HepG2 (cell line): ENCODE data around the gene ENO1. TPM values are rescaled to one million over a fixed set of nuclear protein-coding genes. Genes with fewer than 3 reads are reported as not detected.
A peak's percentile ranks its signal among the peaks of the same experiment; 100 is the strongest.

ENCODE experiments used
- ATF1 ChIP-seq: IDR thresholded peaks from 2 replicates; pipeline ENCODE4 v1.6.1; 2016; ENCODE audit warnings: mild to moderate bottlenecking, control low read depth
- ATRX ChIP-seq: sonication (generic); formaldehyde crosslinking; IDR thresholded peaks from 2 replicates; pipeline ENCODE4 v1.4.0; 2020; ENCODE audit warnings: missing genetic modification reagents, borderline replicate concordance
- CREB1 ChIP-seq, 2 experiments: fragments of 450-650 bp in 1 of 2; IDR thresholded peaks; 2 replicates each; pipeline ENCODE4 v1.6.1; 2016 to 2017; ENCODE audit warnings: control low read depth in 1 of 2, mild to moderate bottlenecking in 1 of 2, missing compliant biosample characterization in 1 of 2, missing genetic modification characterization in 1 of 2
- DMAP1 ChIP-seq: IDR thresholded peaks from 2 replicates; pipeline ENCODE4 v1.6.1; 2016
- ERF ChIP-seq: IDR thresholded peaks from 2 replicates; pipeline ENCODE4 v1.6.1; 2018; ENCODE audit warnings: missing biosample characterization, missing genetic modification reagents
- FOSL1 ChIP-seq: sonication (generic); formaldehyde crosslinking; IDR thresholded peaks from 2 replicates; pipeline ENCODE4 v1.9.0; 2021; ENCODE audit warnings: missing genetic modification reagents, borderline replicate concordance
- FOXM1 ChIP-seq: sonication (generic); formaldehyde crosslinking; IDR thresholded peaks from 2 replicates; pipeline ENCODE4 v1.5.0; 2020; ENCODE audit warnings: missing genetic modification reagents
- FOXO1 ChIP-seq: sonication (generic); formaldehyde crosslinking; IDR thresholded peaks from 2 replicates; pipeline ENCODE4 v1.4.0; 2020; ENCODE audit warnings: missing genetic modification reagents
- HNF4A ChIP-seq: sonication (generic); formaldehyde crosslinking; IDR thresholded peaks from 2 replicates; pipeline ENCODE4 v1.4.0; 2020; ENCODE audit warnings: missing genetic modification reagents
- IKZF1 ChIP-seq: fragments of 450-650 bp; IDR thresholded peaks from 2 replicates; pipeline ENCODE4 v1.7.1; 2016
- KDM4B ChIP-seq: sonication (generic); formaldehyde crosslinking; IDR thresholded peaks from 2 replicates; pipeline ENCODE4 v1.4.0; 2020; ENCODE audit warnings: missing genetic modification reagents
- KLF13 ChIP-seq: sonication (generic); formaldehyde crosslinking; IDR thresholded peaks from 2 replicates; pipeline ENCODE4 v1.4.0; 2020; ENCODE audit warnings: mild to moderate bottlenecking, missing genetic modification reagents
- KMT2B ChIP-seq: IDR thresholded peaks from 2 replicates; pipeline ENCODE4 v1.6.1; 2016; ENCODE audit warnings: missing genetic modification reagents, missing compliant biosample characterization
- MAFG ChIP-seq: sonication (generic); formaldehyde crosslinking; IDR thresholded peaks from 2 replicates; pipeline ENCODE4 v1.5.1; 2020; ENCODE audit warnings: mild to moderate bottlenecking, missing genetic modification reagents
- MEIS2 ChIP-seq: sonication (generic); formaldehyde crosslinking; IDR thresholded peaks from 2 replicates; pipeline ENCODE4 v1.9.0; 2021; ENCODE audit warnings: mild to moderate bottlenecking, missing genetic modification reagents
- MIER2 ChIP-seq: IDR thresholded peaks from 2 replicates; pipeline ENCODE4 v1.6.1; 2016; ENCODE audit warnings: missing biosample characterization, missing genetic modification reagents
- MYNN ChIP-seq: sonication (generic); formaldehyde crosslinking; IDR thresholded peaks from 2 replicates; pipeline ENCODE4 v1.4.0; 2020; ENCODE audit warnings: mild to moderate bottlenecking, low read depth, missing genetic modification reagents
- NFE2L2 ChIP-seq: fragments of 150-350 bp; IDR thresholded peaks from 2 replicates; pipeline ENCODE4 v1.6.1; 2014; ENCODE audit warnings: low read length
- NFRKB ChIP-seq: fragments of 450-650 bp; IDR thresholded peaks from 2 replicates; pipeline ENCODE4 v1.6.1; 2017
- NR3C1 ChIP-seq: sonication (generic); formaldehyde crosslinking; IDR thresholded peaks from 2 replicates; pipeline ENCODE4 v1.4.0; 2020; ENCODE audit warnings: missing genetic modification reagents
- POLR2AphosphoS5 ChIP-seq: IDR thresholded peaks from 2 replicates; pipeline ENCODE4 v1.6.1; 2012; ENCODE audit warnings: low read depth, low read length
- RARA ChIP-seq: IDR thresholded peaks from 2 replicates; pipeline ENCODE4 v1.6.1; 2016; ENCODE audit warnings: missing genetic modification reagents, missing compliant biosample characterization
- RFXAP ChIP-seq: sonication (generic); formaldehyde crosslinking; IDR thresholded peaks from 2 replicates; pipeline ENCODE4 v1.4.0; 2020; ENCODE audit warnings: missing genetic modification reagents, borderline replicate concordance
- SAFB2 ChIP-seq: sonication (generic); formaldehyde crosslinking; IDR thresholded peaks from 2 replicates; pipeline ENCODE4 v1.5.1; 2020; ENCODE audit warnings: missing genetic modification reagents, low read depth, mild to moderate bottlenecking, borderline replicate concordance
- SOX13 ChIP-seq, 3 experiments: fragments of 450-650 bp in 1 of 3; sonication (generic) in 1 of 3; formaldehyde crosslinking in 1 of 3; IDR thresholded peaks in 2 of 3; conservative IDR thresholded peaks in 1 of 3; 2 replicates each; pipeline versions ENCODE4 v1.5.0 to v1.6.1; 2016 to 2020; ENCODE audit warnings: antibody characterized with exemption in 1 of 3, mild to moderate bottlenecking in 1 of 3, missing compliant biosample characterization in 1 of 3, missing genetic modification reagents in 1 of 3, moderate library complexity in 1 of 3
- SRSF9 ChIP-seq: fragments of 200-400 bp; formaldehyde crosslinking; IDR thresholded peaks from 2 replicates; pipeline ENCODE4 v1.6.1; 2018; ENCODE audit warnings: borderline replicate concordance, mild to moderate bottlenecking, low read depth, low read length; ENCODE audit not compliant: insufficient read depth, poor library complexity, severe bottlenecking
- TCF7 ChIP-seq: sonication (generic); IDR thresholded peaks from 2 replicates; pipeline ENCODE4 v1.6.1; 2016; ENCODE audit warnings: antibody characterized with exemption, low read depth
- TSC22D2 ChIP-seq: sonication (generic); formaldehyde crosslinking; IDR thresholded peaks from 2 replicates; pipeline ENCODE4 v1.5.1; 2020; ENCODE audit warnings: missing genetic modification reagents, mild to moderate bottlenecking, borderline replicate concordance
- ZNF263 ChIP-seq: sonication (generic); formaldehyde crosslinking; IDR thresholded peaks from 2 replicates; pipeline ENCODE4 v1.4.0; 2020; ENCODE audit warnings: missing genetic modification reagents
- ZNF276 ChIP-seq: sonication (generic); formaldehyde crosslinking; IDR thresholded peaks from 2 replicates; pipeline ENCODE4 v1.4.0; 2020; ENCODE audit warnings: mild to moderate bottlenecking, low read depth, missing genetic modification reagents
- ZNF451 ChIP-seq: sonication (generic); formaldehyde crosslinking; IDR thresholded peaks from 2 replicates; pipeline ENCODE4 v1.5.0; 2020; ENCODE audit warnings: mild to moderate bottlenecking, missing genetic modification reagents
- ZNF644 ChIP-seq: IDR thresholded peaks from 2 replicates; pipeline ENCODE4 v1.6.1; 2016; ENCODE audit warnings: low read depth
- ZNF660 ChIP-seq: sonication (generic); formaldehyde crosslinking; IDR thresholded peaks from 2 replicates; pipeline ENCODE4 v1.5.1; 2020; ENCODE audit warnings: mild to moderate bottlenecking, low read depth, missing genetic modification reagents, borderline replicate concordance
- ZNF674 ChIP-seq: sonication (generic); formaldehyde crosslinking; IDR thresholded peaks from 2 replicates; pipeline ENCODE4 v1.5.0; 2020; ENCODE audit warnings: low read depth, mild to moderate bottlenecking, missing genetic modification reagents
- ZNF777 ChIP-seq: sonication (generic); formaldehyde crosslinking; IDR thresholded peaks from 2 replicates; pipeline ENCODE4 v1.4.0; 2020; ENCODE audit warnings: missing genetic modification reagents
- polyA plus RNA-seq, 8 experiments: library from polyadenylated mRNA; depleted of rRNA in 3 of 8; stranded (reverse) in 7 of 8; unstranded in 1 of 8; fragments of >200 nt; fragmentation: Illumina TruSeq in 4 of 8; extraction: Trizol in 4 of 8; gene quantifications; 2 replicates each; pipeline versions ENCODE4 v1.2.1 to v1.2.3, GENCODE V29; 2011 to 2016; ENCODE audit warnings: low read depth in 4 of 8, missing spikeins in 1 of 8, mixed read lengths in 1 of 8; ENCODE audit not compliant: insufficient read depth in 1 of 8
- total RNA-seq, 5 experiments: library from RNA; depleted of rRNA; stranded (reverse); fragments of >200 nt; fragmentation: Illumina TruSeq; extraction: Trizol; gene quantifications; 2 replicates each; pipeline ENCODE4 v1.2.3, GENCODE V29; 2016; ENCODE audit warnings: low read depth in 1 of 5

Gene ENO1
- total and polyA plus RNA-seq, 2 of the 13 experiments (the other 11 are each of a cell fraction or from before 2014, with no cell fraction given), result 1,559 to 3,103 TPM

DNA sequence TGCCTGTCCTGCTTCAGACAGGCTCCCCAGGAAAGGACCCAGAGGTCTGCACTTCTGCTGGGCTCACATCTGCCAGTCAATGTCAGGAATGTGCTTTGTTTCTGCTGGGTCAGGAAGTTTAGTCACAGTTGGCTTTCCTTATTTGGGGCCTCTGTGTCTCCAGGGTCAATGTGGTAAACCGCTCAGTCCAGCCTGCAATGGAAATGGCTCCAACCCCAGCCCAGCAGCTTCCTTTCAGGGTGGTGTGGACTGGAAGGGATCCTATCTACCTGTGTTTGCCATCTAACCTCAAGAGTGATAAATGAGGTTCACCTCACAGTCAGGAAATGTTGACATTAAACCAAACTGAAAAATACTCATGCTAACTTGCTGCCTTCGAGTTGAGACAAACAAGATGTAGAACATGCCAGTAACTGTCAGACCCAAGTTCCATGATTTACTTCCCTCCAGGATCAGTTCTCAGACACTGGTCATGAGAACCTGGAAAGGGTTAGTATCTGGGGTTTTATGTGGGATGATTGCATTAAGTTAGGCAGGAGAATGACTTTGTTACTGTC, 20.3 kb downstream of the ENO1 start (continued):
- TF ChIP-seq RFXAP (no peak), CREB1 (IDR thresholded peaks at IDR 0.05) (no peak), CREB1 (CRISPR knock-in tag; IDR thresholded peaks at IDR 0.05) (peak; percentile 34; the same call in 1 of the 2 replicates), RARA (CRISPR knock-in tag) (peak; percentile 45; the same call in 1 of the 2 replicates), ZNF674 (CRISPR knock-in tag) (no peak), KMT2B (CRISPR knock-in tag) (no peak), NR3C1 (no peak), ERF (CRISPR knock-in tag) (0 out of 2 replicates have a peak, but pooled peaks have one; percentile 61), ZNF660 (CRISPR knock-in tag) (no peak), MIER2 (CRISPR knock-in tag) (peak; percentile 47; the same call in 1 of the 2 replicates), FOXO1 (peak; percentile 67), IKZF1 (no peak), DMAP1 (no peak), ZNF276 (no peak), NFE2L2 (peak; percentile 5; the same call in 1 of the 2 replicates), FOSL1 (CRISPR knock-in tag) (no peak), FOXM1 (CRISPR knock-in tag) (no peak), KDM4B (CRISPR knock-in tag) (no peak), POLR2AphosphoS5 (peak; percentile 57), ZNF644 (CRISPR knock-in tag) (peak; percentile 78; the same call in 1 of the 2 replicates), MEIS2 (peak; percentile 37; the same call in 1 of the 2 replicates), ZNF263 (CRISPR knock-in tag) (no peak), SOX13 (IDR thresholded peaks at IDR 0.05) (no peak), SOX13 (CRISPR knock-in tag; conservative IDR thresholded peaks at IDR 0.05 in 1 of 2, IDR thresholded peaks at IDR 0.05 in 1 of 2) (peak in 1 of 2 experiments; percentile 76; a peak in 2 of 4 replicates), SAFB2 (no peak), ZNF777 (no peak), MAFG (CRISPR knock-in tag) (no peak), TSC22D2 (CRISPR knock-in tag) (no peak), SRSF9 (no peak), ZNF451 (CRISPR knock-in tag) (no peak), HNF4A (CRISPR knock-in tag) (peak; percentile 39; the same call in 1 of the 2 replicates), KLF13 (CRISPR knock-in tag) (no peak), ATRX (peak; percentile 68; the same call in 1 of the 2 replicates), TCF7 (no peak), NFRKB (no peak), MYNN (no peak), ATF1 (CRISPR knock-in tag) (no peak)
